ENCODE data around the gene NRM. TPM values are rescaled to one million over a fixed set of nuclear protein-coding genes. Genes with fewer than 3 reads are reported as not detected.
"Not testable (repeated sequence)": the region's sequence is repeated elsewhere in the genome, so short reads cannot be mapped to it uniquely, and the experiment has no call there.

The NRM gene
- total RNA-seq, 4 donors from 2014 or later, result 2.7 to 13.8 (median 2.7) TPM; not detected in 1

GRCh38 chr6:30722280-30723112 is 31.7 kb upstream of the NRM start:
- H3K36me3 ChIP-seq, result peaks cover 0 to 33% (median 11%) of the 10 kb centered on the region in 4 donors

DNA sequence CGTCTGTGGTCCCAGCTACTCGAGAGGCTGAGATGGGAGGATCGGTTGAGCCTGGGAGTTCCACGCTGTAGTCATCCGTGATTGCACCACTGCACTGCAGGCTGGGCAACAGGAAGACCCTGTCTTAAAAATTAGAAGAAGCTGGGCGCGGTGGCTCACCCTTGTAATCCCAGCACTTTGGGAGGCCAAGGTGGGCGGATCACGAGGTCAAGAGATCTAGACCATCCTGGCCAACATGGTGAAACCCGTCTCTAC is 31.2 kb upstream of the NRM start:
- intact Hi-C loops (cut with DNase I; ENCODE audit: low total_unique reads) (loop anchor here (1.0 to 5.0 kb wide), 2 partner anchors 44 to 105 kb away; partner anchors contain the start of genes MRPS18B and PPP1R10), in situ Hi-C loops (cut with MboI; ENCODE audit: low pct_ligation_motif_present in 1 of 4, low pct_unique_long_range_greater_than_20kb in 1 of 4, low sequenced_read_pairs in 3 of 4) (loop anchor here in 2 of 4 donors (5.0 to 10.0 kb wide), 2 partner anchors 40 to 153 kb away; no protein-coding TSS in a partner anchor)
- not testable (repeated sequence) for H3K9me3 ChIP-seq, H3K27me3 ChIP-seq
- Histone ChIP-seq H3K4me1 (peaks cover 0 to 56% (median 31%) of the 10 kb centered on the region in 4 donors), H3K27ac (peak overlapping the region; percentile 93 to 99 (median 98)), H3K36me3 (peaks cover 0 to 27% (median 11%) of the 10 kb centered on the region in 4 donors), H3K4me3 (peak overlapping the region; percentile 68 to 90 (median 78))
- peak; percentile 36 for DNase-seq
- 4% methylated on average over 10 of the region's 10 CpGs; no CpG with 5 or more reads in 1 of the 2 donors for WGBS, 2 donors (ENCODE audit: low coverage in 1 of 2)

More at GRCh38 chr6:30722280-30723112, 31.7 kb upstream of the NRM start:
- intact Hi-C loops (cut with DNase I; ENCODE audit: low total_unique reads), result loop anchor here (1.0 to 5.0 kb wide), 2 partner anchors 44 to 105 kb away; partner anchors contain the start of genes MRPS18B and PPP1R10
- DNase-seq, result peak; percentile 89
- 7 to 10% methylated on average over 11 to 27 of the region's 27 CpGs for WGBS, 2 donors (ENCODE audit: low coverage in 1 of 2)
- no peaks in the 10 kb centered on the region for H3K9me3 ChIP-seq
- peak overlapping the region in 3 of 4 donors; percentile 76 to 90 (median 79) for H3K4me3 ChIP-seq
- peak overlapping the region; percentile 93 to 99 (median 98) for H3K27ac ChIP-seq
- in situ Hi-C loops (cut with MboI; ENCODE audit: low pct_ligation_motif_present in 1 of 4, low pct_unique_long_range_greater_than_20kb in 1 of 4, low sequenced_read_pairs in 3 of 4), result loop anchor here in 2 of 4 donors (5.0 to 10.0 kb wide), 2 partner anchors 40 to 152 kb away; no protein-coding TSS in a partner anchor
- H3K27me3 ChIP-seq, result no peaks in the 10 kb centered on the region
- H3K4me1 ChIP-seq, result peaks cover 0 to 56% (median 31%) of the 10 kb centered on the region in 4 donors
- TF ChIP-seq EP300 (IDR thresholded peaks at IDR 0.05; ENCODE audit: low read depth) (no peak), POLR2A (IDR thresholded peaks at IDR 0.05) (peak; percentile 15), POLR2AphosphoS5 (IDR thresholded peaks at IDR 0.05) (peak in 1 of 3 donors; percentile 23)
- TF ChIP-seq, protein P1, sequence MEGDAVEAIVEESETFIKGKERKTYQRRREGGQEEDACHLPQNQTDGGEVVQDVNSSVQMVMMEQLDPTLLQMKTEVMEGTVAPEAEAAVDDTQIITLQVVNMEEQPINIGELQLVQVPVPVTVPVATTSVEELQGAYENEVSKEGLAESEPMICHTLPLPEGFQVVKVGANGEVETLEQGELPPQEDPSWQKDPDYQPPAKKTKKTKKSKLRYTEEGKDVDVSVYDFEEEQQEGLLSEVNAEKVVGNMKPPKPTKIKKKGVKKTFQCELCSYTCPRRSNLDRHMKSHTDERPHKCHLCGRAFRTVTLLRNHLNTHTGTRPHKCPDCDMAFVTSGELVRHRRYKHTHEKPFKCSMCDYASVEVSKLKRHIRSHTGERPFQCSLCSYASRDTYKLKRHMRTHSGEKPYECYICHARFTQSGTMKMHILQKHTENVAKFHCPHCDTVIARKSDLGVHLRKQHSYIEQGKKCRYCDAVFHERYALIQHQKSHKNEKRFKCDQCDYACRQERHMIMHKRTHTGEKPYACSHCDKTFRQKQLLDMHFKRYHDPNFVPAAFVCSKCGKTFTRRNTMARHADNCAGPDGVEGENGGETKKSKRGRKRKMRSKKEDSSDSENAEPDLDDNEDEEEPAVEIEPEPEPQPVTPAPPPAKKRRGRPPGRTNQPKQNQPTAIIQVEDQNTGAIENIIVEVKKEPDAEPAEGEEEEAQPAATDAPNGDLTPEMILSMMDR (IDR thresholded peaks at IDR 0.05), result peak; percentile 98 to 100 (median 99)

DNA sequence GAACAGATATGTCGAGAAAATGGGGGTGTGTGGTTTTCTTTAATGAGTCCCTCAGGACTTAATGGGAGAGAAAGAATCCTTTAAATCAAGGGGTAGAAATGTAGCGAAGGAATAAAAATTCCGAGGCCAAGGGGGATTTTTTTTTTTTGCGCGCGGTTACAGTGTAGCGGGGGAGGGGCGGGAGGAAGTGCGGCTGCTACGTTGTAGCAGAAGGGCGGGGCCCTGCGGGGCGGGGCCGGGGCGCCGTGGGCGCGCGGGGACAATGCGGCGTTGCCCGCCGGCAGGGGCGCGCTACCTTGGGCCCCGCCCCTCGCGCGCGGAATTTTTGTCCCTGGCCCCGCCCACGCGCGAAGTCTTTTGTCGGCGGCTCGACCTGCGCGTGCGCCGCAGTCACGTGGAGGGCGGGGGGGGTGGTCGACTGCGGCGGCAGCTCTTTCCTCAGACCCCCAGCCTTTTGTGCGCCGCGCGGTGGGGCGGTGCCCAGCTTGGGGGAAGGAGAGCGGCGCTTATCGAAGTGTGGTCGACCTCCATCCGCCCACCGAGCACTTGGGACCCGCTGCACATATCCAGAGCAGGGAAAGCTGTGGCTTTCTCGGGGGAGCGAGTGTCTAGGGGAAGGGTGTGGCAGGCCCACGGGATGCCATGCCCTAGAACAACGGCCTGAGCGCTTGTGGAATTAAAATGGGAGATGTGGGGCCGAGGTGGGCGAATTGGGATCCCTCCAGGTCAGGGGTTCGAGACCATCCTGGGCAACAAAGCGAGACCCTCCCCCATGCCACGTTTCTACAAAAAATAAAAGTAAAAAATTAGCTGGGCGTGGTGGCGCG is 30.6 kb upstream of the NRM start:
- H3K4me1 ChIP-seq, result peaks cover 2 to 59% (median 35%) of the 10 kb centered on the region in 4 donors
- H3K9me3 ChIP-seq, result no peaks in the 10 kb centered on the region
- DNase-seq, result peak; percentile 94
- no peaks in the 10 kb centered on the region for H3K27me3 ChIP-seq
- TF ChIP-seq POLR2AphosphoS5 (IDR thresholded peaks at IDR 0.05) (peak; percentile 54 to 75 (median 55)), EP300 (IDR thresholded peaks at IDR 0.05; ENCODE audit: low read depth) (no peak), POLR2A (IDR thresholded peaks at IDR 0.05) (no peak)
- TF ChIP-seq, protein P1 (IDR thresholded peaks at IDR 0.05), result peak in 4 of 5 experiments; percentile 39 to 47 (median 45)
- peaks cover 0 to 24% (median 11%) of the 10 kb centered on the region in 4 donors for H3K36me3 ChIP-seq
- H3K27ac ChIP-seq, result peak overlapping the region; percentile 93 to 99 (median 98)
- intact Hi-C loops (cut with DNase I; ENCODE audit: low total_unique reads), result loop anchor here (1.0 to 5.0 kb wide), 2 partner anchors 43 to 104 kb away; partner anchors contain the start of genes MRPS18B and PPP1R10
- in situ Hi-C loops (cut with MboI; ENCODE audit: low pct_ligation_motif_present in 1 of 4, low pct_unique_long_range_greater_than_20kb in 1 of 4, low sequenced_read_pairs in 3 of 4), result loop anchor here in 2 of 4 donors (5.0 to 10.0 kb wide), 2 partner anchors 39 to 153 kb away; no protein-coding TSS in a partner anchor
- peak overlapping the region; percentile 68 to 90 (median 78) for H3K4me3 ChIP-seq
- WGBS, 2 donors (ENCODE audit: low coverage in 1 of 2), result 0% methylated on average over 65 of the region's 71 CpGs; no CpG with 5 or more reads in 1 of the 2 donors

DNA sequence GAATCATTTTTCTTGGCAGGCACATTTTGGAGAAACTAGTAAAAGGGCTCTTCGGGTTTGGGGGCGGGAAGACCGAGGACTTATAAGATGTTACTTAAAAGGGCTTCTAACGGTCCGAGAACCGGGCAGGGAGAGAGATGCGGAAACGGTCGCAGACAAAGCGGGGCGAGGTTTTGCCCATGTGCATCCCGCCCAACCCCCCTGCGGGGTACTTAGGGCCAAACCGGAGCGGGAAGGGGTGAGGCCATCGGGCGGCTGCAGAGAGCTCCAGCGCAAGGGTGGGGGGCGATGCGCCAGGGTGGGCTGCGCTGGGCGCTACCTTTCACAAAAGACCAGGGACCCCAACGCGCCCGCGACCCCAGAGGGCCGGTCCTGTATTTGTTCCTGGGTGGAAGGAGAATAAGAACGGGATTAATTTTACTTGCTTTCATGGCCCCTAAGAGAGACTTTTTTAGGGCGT is 30.0 kb upstream of the NRM start:
- intact Hi-C loops (cut with DNase I; ENCODE audit: low total_unique reads), result loop anchor here (5.0 kb wide), 1 partner anchor 103 kb away; the partner anchor contains the start of genes MRPS18B and PPP1R10
- TF ChIP-seq EP300 (IDR thresholded peaks at IDR 0.05; ENCODE audit: low read depth), result peak; percentile 21
- peak in 1 of 3 donors; percentile 32 for TF ChIP-seq POLR2AphosphoS5 (IDR thresholded peaks at IDR 0.05)
- TF ChIP-seq, protein P1 (IDR thresholded peaks at IDR 0.05), result no peak
- WGBS, 2 donors (ENCODE audit: low coverage in 1 of 2), result 0% methylated on average over 15 to 29 of the region's 29 CpGs
- Histone ChIP-seq H3K27ac (peak overlapping the region; percentile 93 to 99 (median 98)), H3K4me3 (peak overlapping the region; percentile 58 to 90 (median 78)), H3K4me1 (peaks cover 4 to 65% (median 39%) of the 10 kb centered on the region in 4 donors), H3K27me3 (no peaks in the 10 kb centered on the region), H3K36me3 (peaks cover 0 to 24% (median 11%) of the 10 kb centered on the region in 4 donors), H3K9me3 (no peaks in the 10 kb centered on the region)
- in situ Hi-C loops (cut with MboI; ENCODE audit: low pct_ligation_motif_present in 1 of 4, low pct_unique_long_range_greater_than_20kb in 1 of 4, low sequenced_read_pairs in 3 of 4), result loop anchor here in 2 of 4 donors (5.0 to 10.0 kb wide), 2 partner anchors 38 to 154 kb away; no protein-coding TSS in a partner anchor
- peak; percentile 84 for DNase-seq

Data from transverse colon (tissue), 4 donors.